Fibroblast of skin of left biceps (primary cell): Measurements from ENCODE around the gene WWOX.
"Not testable (repeated sequence)": the region's sequence is repeated elsewhere in the genome, so short reads cannot be mapped to it uniquely, and the experiment has no call there.

Experiments used
- DNase-seq, 2 experiments: peaks; one replicate each; pipeline ENCODE4 v3.0.0-alpha.2; 2013; ENCODE audit warnings: low read depth in 2 of 2

Gene WWOX

DNA sequence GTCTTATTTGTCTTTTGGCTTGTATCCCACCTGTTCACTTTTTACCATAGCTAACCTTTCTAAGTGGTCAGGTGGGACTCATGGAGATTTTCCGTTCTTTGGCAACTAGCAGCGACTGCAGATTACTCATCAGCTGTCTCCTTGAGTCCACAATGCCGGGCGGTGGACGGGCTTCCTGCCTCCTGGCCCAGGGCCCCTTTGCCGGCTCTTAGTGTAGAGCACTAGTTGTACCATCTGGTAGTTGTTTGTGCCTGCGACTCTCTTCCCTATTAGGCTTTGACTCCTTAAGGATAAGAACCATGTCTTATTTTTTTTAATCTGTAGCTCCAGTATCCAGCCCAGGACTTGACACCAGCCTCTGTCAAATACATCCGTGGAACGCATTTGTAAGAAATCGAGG is 399.9 kb downstream of the WWOX start:
- no peak for DNase-seq

DNA sequence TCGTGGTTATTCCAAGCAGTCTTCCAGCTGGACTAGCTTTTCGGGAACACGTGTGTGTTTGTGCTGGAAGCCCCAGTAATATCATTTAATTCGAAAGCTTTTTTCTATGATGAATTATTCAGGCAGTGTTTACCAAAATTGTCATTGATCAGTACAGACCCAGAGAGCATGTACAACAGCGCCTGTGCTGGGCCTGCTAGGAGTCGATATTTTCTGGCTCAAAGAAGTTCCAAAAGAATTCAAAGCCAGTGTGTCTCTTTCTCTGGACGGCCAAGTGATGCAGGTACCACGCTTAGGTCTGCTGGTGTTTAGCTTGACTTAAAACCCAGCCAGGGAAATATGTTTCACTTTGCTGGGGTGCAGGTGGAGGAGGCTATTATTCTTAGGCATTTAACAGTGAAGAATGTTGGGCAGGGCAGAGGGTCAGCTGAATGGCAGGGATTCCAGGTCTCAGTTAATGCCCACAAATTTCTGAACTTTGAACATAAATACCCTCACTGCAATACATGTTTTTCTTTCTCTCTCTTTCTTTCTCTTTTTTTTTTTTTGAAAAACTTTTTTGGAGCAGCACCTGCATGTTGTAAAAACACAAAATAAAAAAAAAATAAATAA is 401.3 kb downstream of the WWOX start:
- no peak for DNase-seq

DNA sequence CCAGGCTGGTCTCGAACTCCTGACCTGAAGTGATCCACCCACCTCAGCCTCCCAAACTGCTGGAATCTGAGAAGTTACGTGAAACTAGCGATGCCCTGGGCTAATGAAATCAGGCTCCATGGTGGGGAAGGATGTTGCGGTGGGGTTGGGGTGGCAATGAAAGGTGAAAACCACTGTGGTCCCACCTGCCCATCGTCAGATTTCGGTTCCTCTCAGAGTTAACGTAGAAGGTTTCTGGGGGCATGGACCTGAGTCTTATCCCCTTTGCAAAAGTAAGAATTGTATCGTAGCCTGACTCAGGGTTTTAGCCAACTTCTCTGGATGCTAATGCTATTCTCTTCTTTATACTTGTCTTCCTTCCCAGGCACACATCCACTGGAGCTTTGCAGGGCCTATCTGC is 402.3 kb downstream of the WWOX start:
- no peak for DNase-seq

DNA sequence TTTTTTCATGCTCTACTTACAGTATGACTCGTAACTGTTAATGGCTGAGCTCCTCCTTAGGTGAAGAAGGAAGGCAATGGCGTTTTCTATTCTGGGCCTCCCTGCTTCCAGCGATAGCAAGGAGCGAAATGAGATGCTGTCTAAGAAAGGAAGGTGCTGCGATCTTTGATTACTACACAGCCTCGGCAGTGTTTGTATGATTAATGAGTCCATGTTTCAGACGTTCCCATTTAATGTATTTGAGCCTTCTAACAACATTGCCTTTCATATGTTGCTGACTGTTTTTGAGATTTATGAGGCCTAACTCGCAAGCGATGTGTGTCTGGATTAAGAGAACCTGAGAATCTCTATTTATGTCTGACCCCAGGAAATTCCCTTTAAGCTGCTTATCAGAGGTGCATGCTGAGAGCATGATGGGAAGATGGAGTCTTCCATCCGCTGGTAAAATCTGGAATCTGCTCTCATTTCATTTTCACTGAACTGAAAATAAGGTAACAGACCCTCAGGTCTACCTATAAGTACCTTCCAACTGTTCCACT is 403.4 kb downstream of the WWOX start:
- no peak for DNase-seq

DNA sequence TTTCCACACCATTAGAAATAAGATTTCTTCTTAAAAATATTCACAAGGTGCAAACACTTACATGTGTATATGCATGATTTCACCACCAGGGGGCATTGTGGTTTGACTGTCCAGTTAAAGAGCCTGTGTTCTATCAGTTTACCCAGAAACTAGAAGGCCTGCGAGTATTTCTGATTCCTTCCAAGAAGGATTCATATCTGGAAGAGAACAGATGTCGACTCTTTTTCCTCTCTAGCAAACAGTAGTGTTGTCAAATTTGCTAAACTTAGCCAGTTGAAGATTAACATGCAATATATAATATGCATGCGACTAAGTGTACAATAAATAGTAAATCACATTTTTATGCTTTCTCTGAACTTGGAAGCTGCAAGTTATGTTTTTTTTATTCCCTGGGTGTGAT is 404.1 kb downstream of the WWOX start:
- DNase-seq = peak; percentile 15 to 19

DNA sequence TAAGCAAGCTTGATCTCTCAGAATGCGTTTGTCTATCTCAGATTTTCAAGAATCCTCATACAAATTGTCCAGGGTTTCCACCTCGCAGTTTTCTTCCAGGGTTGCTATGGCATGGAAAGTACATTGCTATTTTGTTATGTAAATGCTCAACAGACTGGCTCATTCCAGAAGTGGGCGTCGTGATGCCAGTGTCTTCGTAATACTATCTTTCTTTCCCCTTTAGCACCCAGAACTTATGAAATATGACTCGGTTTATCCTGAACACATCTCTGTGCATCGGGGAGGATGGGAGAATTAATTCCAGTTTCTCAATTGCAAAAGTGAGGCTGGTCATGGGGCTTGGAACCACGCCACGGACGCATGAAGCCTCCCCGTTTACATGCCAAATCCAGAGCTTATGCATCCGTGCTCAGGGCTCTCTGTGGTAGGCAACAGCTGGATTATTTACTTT is 405.0 kb downstream of the WWOX start:
- no peak for DNase-seq

DNA sequence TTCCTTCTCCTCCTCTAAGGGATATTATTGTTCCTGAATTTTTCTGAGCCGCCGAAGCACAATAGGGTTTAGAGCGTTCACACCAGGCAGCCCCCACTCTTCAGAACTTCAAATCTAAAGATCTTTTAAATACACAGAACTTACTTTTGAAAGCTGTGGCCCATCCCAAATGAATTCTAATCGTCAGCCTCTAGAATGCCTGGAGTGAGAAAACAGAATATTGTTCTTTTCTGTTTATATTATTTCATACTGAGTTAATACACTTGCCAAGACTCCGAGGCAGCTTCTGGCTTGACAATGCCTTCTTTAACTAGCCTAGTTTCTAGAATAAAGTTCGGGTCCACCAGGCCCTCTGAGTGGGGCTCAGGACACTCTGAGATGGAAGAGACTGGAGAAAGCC is 405.6 kb downstream of the WWOX start:
- DNase-seq = no peak

DNA sequence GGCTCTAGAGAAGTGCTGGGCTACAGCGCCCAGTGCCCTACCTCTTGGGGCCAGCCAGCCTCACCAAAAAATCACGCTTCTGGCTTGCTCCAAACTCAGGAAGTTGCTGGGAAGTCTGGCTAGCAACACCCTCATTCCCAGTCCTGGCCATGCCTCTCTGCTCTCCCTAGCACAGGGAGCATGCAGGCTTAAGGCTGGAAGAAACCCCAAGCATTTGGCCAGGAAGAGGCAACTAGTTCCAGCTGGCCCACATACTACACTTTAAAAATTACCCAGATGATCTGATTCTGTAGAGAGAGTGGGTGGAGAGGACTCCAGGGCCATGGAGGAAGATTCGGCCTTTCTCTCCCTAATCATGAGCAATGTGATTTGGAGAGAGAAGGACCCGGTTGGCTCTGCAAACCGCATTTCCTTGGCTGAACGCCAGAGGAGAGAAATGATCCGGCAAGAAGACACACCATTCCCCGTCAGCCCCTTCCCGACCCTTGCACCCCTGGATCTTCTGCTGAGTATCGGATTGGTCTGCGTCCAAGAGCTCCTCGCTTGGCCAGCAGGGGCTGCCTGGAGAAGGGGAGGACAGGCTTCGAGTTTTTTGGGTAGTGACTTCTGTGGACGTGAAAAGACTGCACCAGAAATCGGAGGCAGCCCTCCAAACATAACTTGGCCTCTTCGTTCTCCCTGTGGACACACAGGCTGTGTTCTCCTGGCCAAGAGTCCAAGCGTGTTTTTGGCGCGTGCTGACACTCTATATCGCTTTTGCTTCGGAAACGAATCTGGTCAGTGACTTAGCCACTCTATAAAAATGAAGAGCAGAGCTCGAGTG is 406.3 kb downstream of the WWOX start:
- DNase-seq = peak; percentile 17 to 24

DNA sequence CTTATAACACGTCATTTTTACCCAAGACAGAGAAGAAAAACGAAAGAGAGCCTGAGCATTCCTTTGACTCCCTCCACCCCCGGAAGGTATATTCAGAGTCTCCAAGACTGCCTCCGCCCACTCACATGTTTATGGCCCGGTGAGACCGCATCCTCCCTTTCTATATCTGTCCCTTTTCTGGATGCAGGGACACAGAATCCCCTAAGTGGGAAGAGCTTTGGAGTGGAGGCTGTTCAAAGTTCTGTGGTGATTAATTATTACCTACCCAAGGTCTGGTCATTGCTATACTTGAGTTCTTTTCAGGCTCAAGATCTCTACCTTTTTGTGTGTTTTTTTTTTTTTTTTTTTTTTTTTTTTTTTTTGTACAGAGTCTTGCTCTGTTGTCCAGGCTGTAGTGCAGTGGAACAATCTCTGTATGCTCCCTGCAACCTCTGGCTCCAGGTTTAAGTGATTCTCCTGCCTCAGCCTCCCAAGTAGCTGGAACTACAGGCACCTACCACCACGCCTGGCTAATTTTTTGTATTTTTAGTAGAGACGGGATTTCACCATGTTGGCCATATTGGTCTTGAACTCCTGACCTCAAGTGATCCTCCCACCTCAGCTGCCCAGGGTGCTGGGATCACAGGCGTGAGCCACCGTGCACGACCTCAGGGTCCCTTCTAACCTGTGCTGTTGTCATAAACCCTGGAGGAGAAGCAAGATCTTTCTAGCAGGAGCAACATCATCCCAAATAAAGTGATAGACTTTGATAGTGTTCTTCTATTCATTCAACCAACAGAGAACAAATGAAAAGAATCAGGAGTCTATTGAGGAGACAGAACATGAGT is 407.1 kb downstream of the WWOX start:
- no peak for DNase-seq

DNA sequence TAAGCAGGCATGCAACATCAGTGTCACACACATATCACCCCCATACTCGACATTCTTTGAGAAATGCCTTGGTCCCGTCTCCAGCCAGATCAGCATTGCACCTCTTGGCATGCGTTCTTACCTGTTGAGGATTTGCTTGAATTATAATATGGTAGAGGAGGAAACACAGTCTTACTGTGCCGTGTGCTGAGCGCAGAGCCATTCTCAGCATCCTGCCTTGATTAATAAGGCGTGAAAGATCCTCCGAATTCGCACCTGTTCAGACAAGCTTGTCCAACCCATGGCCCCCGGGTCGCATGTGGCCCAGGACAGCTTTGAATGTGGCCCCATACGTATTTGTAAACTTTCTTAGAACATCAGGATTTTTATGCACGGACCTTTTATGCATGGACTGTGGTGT is 408.1 kb downstream of the WWOX start:
- DNase-seq = no peak

DNA sequence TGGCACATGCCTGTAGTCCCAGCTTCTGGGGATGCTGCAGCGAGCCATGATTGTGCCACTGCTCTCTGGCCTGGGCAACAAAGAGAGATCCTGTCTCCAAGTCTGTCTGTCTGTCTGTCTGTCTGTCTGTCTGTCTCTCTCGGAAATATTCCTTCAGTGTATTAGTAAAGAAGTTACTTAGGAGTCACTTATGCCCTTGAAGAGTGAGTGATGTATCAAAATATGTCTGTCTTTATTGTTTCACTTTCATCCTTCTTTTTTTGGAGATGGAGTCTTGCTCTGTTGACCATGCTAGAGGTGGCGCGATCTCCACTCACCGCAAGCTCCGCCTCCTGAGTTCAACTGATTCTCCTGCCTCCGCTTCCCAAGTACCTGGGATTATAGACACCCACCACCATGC is 410.5 kb downstream of the WWOX start:
- DNase-seq = no peak

DNA sequence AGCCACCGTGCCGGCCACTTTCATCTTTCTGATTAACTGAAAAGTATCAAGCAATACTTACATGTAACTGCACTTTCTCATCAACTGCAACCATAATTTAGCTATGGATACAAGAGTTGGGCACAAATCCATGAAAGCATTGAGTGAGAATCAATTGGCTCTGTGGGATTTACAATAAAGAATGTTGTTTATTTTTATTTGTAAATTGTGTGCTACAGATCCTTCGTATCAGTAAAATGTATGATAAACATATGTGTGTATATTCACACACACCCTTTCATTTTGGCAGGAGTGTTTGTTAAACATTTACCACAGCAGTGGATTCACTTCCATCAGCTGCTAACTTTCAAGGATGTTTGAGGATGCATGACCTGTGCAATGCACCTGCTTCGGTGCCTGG is 411.0 kb downstream of the WWOX start:
- DNase-seq = no peak

DNA sequence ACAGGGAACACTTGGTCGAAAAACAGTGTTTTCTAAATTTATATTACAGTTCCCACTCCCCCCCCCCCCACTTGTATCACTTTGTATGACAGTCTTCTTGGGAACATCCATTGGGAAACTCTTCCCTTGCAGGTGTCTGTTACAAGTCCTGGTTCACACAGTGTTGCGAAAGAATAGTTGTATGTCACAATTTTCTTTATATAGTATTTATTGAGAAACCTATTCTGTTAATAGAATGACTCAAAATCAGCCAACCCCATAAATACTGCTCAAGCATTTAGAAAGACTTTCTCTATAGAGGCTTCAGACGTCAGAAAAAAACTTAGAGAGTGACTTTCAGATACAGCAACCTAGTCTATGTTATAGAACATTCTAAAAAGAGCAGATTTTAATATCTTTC is 414.4 kb downstream of the WWOX start:
- DNase-seq = no peak

DNA sequence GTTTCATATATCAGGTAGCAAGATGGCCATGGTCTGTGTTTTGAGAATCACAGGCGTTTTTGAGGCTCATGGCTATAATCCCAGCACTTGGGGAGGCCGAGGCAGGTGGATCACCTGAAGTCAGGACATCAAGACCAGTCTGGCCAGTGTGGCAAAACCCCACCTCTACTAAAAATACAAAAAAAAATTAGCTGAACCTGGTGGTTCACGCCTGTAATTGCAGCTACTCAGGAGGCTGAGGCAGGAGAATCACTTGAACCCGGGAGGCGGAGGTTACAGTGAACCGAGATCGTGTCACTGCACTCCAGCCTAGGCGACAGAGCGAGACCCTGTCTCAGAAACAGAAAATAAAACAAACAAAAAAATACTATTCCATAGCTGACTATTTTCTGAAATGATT is 415.4 kb downstream of the WWOX start:
- DNase-seq = not testable (repeated sequence)

DNA sequence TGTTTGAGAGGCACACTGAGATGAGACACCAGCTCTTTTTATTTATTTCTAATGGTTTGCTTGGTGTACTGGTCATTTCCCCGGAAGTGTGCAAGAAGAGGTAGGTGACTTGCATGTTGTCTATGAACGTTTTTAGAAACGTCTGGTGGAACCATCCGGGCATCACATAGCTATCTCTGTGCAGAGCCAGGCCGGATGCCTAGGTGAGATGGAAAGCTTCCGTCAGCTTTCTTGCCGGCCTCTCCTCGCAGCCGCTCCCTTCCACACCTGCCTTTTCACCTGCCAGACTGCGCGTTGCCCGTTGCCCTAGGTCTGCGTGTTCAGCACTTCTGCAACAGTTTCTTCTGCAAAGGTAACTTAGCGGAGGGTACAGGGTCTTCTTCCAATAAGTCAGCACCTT is 416.0 kb downstream of the WWOX start:
- DNase-seq = no peak

DNA sequence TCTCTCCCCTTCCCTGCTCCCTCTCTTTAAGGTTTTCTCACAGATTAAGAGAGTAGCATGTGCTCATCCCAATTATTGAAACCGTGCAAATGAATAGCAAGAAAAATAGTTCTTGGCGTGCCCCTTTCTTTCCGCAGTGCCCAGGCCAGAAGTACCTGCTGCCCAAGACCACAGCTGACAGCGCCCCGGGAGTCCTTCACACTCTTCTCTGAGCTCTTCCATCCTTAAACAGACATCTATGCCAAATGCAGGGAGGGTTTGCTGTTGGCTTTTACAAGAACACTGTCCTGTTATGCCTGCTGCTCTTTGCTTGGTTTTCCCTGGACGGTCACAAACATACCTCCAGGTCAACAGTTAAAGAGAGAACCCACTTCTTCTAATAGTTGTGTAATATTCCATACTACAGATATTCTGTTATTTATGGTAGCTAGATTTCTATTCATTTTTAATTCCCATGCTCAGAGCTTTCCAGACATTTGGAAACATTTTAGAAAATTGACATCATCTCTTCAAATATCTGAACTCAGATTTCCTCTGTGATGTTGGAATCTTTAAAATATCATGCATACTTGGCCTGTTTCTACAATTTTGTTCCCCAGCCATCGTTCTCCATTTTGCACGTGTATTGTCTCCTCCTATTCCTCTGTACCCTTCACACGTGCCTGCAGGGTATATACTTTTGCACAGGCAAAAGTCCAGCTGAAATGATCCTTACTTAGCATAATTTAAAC is 416.7 kb downstream of the WWOX start:
- no peak for DNase-seq

DNA sequence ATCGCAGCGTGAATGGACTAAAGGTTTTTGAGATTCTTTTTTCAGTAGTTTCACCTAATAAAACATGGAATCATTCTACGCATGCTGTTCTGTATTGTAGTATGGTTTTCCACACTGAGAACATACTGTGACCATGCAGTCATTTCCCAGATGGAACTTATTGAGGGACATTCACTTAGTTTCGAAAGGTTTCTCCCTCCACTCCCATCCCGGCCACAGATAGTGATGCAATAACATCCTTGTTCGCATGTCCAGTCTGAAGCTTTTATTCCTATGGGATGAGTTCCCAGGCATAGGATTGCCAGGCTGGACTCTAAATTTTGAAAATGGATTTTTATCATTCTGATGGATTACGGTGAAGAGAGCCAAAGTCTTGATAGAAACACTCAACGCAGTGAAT is 420.4 kb downstream of the WWOX start:
- DNase-seq = no peak

DNA sequence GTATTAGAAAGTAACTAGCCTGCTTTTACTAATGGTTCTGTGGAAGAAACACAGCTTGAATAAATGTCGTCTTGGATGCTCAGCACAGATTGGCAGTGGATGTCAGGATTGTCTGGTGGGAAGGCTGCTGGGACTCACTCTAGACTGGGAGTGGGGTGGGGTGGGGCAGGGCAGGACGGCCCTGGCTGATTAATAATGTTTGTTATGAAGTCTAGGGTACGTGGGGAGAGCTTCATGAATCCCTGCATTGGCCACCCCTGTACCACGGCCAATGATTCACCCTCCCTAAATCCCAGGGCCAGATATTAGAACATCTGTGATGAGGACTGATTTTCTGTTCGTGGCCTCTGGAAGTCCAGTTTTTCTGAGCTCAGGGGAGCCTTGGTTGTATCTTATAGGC is 421.0 kb downstream of the WWOX start:
- no peak for DNase-seq

DNA sequence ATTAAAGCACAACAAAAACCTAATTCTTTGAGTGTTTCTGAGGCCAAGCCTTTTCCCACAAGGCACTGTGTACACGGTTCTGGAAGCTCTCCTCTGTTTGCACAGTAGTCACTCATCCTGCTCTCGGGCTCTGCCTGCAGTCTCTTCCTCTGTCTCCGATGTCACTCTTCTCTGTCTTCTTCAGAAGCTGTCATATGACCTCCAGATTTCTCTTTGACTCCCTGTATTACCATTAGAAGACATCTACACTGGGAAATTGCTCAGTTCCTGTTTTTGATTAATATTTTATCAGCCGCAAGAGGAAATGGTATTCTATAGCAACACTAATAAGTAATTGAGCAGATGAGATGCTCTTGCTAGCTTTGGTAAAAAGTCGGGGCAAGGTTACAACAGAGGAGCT is 422.9 kb downstream of the WWOX start:
- DNase-seq = no peak

DNA sequence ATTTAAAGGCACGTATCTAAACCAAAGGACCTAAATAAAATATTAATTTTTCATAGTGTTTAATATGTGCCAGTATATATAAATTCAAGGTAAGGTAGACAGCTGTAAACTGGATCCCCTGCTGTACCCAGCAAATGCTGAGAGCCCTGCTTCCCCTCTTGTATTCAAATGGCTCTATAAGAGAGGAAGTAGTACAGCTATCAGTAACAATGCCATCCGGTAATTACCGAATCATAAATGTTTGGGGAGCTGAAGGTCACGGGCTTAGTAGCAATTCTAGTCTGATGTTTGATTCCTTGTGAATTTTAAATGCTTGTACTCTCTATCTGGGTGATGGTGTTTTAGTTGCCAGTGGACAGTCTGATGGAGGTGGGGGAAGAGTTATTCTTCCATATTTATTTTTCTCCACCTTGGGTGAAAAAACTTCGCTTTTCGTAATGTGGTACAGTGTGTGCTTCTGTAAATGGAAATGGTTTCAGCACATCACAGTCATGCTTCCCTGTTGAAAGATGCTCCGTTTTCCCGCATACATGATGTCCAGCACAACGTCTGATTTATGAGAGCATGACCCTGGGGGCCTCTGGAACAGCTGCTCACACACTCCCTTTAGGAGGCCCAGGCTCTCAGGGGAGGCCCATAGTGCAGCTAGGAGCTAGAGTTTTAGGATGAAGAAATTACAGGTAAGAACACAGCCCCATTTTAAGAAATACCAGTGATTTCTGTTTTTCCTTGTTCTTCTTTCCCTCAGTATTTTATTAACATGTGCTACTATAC is 423.9 kb downstream of the WWOX start:
- no peak for DNase-seq

DNA sequence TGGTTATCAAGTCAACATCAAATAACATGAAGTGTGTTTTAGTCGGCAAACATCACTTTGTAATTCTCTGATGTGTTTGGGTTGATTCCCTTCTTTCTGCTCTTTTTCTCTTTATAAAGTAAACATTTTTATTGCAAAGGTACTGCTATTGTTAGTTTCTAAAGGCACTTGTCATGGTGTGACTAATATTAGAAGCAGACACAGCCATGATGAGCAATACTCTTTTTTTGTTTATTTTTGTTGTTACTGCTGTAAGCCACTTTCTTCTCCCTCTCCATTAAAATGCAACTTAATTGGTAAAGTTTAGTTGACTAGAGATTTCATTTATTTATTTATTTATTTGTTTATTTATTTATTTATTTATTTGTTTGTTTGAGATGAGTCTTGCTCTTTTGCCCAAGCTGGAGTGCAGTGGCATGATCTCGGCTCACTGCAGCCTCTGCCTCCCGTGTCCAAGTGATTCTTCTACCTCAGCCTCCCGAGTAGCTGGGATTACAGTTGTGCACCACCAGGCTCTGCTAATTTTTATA is 424.7 kb downstream of the WWOX start:
- no peak for DNase-seq
